ENCODE results near the gene SELPLG. TPM values are rescaled to one million over a fixed set of nuclear protein-coding genes. Genes with fewer than 3 reads are reported as not detected.
"Not testable (repeated sequence)": the region's sequence is repeated elsewhere in the genome, so short reads cannot be mapped to it uniquely, and the experiment has no call there.

Gene SELPLG
- total RNA-seq, 1 donor from 2014 or later: 2.0 TPM

DNA sequence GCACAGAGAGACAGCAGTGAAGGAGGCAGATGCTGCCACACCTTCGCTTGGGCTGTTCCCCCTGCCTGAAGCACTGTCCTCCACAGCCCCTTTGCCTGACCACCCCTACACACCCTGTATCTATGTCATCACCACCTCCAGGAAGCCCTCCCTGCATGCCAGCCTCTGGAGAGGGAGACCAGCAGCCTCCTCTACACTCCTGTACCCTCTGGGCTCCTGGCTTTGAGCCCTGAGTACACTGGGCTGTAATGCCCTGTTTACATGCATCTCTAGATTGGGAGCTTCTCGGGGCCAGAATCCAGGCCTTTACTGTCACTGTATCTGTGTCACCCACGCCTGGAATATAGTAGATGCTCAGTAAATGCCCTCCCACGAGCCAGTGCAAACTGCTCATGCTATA, 30.0 kb downstream of the SELPLG start:
- no peak for DNase-seq

DNA sequence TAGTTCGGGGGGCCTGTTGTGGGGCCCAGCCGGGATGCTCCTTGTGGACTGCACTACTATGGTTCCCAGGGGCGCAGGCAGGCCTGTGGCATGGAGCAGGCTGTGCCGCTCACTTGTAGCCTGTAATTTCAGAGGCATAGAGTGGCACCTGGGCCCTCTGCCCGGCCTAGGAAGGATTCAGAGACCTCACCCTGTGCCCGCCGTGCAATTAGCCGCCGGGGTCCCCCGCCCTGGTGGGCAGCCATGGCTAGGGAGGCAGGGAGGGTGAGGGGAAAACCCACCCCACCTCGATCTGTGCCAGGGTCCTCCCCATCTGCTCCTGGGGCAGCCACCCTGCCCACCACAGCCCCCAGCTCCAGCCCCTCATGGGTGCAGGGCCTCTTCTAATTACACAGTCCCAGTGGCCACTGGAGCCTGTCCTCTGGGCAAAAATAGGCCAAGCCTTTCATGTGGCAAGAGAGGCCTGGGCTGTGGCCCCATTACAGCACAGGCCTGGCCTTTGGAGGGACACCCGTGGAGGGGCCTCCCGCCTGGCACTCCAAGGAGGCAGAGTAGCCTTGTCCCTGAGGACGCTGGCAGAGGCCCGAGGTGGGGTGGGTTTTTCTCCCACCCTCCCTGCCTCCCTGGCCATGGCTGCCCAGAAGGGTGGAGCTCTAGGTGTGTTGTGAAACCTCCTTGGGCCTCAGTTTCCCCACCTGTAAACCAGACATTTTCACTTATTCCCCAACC, 30.6 kb downstream of the SELPLG start:
- no peak for DNase-seq

GRCh38 chr12:108602209-108602705, 31.4 kb downstream of the SELPLG start:
- no peak for DNase-seq

GRCh38 chr12:108600702-108601007, 33.0 kb downstream of the SELPLG start:
- DNase-seq: no peak

DNA sequence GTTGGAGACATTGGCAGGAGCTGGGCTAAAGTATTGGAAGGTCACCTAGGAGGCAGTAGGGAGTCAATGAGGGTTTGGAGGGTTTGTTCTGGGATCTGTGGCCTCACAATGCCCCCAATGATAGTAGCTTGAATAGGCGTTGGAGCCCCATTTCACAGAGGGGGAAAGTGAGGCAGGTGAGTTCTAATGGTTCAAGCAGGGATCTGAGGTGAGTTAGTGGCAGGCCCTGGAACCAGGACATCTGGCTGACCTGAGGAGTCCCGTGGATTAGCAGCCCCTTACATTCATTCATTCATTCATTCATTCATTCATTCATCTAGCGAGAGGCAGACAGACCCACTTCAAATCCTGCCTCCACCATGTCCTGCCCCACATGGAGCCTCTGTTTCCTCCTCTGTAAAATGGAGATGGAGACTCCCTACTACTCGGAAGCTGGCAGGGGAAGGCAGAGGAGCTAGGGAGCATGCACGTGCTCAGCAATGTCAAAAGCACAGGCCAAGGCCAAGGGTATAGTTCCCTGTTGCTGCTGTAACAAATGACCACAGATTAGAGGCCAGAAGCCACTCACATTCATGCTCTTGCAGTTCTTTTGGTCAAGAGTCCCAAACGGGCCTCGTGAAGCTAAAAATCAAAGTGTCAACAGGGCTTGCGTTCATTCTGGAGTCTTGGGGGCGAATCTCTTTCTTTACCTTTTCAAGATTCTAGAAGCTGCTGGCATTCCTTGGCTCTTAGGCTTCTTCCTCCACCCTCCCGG, 33.6 kb downstream of the SELPLG start:
- DNase-seq: no peak

- no peak for DNase-seq
Observed at GRCh38 chr12:108599541-108599940, 34.2 kb downstream of the SELPLG start.

- no peak for DNase-seq
Observed at GRCh38 chr12:108598553-108599250, 35.0 kb downstream of the SELPLG start.

DNA sequence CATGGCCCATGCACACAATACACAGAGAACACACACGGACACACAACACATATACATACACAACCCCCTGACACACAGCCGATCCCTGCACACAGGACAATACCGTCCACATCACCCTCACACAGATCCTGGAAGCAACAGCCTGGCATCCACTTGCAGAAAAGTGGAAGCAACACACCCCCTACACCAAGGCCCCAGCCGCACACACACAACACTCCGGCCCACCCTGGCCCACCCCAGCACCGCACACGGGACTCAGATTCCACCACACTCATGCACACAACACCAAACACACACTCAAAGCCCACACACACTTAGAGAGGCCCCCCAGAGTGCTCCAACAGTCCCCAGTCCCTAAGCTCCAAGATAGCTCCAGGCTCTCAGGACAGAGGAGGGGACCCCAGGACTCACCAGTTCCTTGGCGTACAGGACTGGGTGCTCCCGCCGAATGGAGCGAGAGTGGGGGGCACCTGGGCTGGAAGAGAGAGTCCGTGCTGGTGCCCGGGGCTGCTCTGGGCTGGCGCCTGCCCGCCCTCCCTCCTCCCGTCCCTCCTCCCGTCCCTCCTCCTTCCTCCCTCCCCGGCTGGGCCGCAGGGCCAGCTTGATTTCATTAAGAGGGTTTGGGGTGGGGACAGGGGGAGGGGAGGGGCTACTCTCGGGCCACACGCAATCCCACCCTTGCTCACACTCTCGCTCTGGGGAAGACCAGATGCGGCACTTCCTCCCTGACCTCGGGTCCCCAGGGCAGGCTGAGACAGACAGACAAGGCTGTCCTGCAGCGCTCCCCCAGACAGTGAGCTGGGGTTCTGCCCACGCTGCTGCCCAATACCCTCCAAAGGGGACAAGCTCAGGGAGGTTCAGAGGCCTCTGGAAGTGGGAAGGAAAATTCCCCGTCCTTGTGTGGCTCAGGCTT, 35.9 kb downstream of the SELPLG start, which contains the start of gene TMEM119:
TMEM119 (minus strand) TSS at position 526 of the 913 bp plus-strand sequence. CDS start 5,701 bp downstream, outside the sequence.
- no peak for DNase-seq

DNA sequence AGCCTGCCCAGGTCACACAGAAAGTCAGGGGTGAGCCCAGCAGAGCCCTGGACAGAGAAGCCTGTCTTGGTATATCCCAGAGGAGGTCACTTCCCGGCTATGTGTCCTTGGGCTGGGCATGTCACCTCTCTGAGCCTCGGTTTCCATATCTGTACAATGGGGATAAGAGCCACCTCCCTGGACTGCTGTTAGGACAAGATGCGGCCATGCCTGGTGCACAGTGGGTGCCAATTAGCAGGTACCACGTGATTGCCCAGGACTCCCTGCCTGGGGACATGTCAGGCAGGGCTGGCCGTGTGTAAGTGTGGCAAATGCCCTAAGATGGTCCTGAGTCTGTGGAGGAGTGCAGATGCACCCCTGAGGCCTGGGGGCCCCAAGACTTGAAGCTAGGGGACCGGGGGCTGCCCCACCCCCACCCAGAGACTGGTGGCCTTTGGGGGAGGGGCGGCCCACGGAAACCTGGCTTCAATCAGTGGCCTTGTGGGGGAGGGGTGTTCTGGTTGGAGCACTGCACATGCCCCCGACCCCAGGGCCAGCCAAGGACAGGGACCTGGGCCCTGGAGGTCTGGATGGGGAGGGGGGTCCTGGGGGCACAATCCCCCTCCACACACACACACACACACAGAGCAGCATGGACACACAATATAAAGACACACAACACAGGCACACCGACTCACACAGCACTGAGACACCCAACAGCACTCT, 36.7 kb downstream of the SELPLG start:
- no peak for DNase-seq

- DNase-seq: no peak
Observed at GRCh38 chr12:108595711-108596647, 37.7 kb downstream of the SELPLG start.

DNA sequence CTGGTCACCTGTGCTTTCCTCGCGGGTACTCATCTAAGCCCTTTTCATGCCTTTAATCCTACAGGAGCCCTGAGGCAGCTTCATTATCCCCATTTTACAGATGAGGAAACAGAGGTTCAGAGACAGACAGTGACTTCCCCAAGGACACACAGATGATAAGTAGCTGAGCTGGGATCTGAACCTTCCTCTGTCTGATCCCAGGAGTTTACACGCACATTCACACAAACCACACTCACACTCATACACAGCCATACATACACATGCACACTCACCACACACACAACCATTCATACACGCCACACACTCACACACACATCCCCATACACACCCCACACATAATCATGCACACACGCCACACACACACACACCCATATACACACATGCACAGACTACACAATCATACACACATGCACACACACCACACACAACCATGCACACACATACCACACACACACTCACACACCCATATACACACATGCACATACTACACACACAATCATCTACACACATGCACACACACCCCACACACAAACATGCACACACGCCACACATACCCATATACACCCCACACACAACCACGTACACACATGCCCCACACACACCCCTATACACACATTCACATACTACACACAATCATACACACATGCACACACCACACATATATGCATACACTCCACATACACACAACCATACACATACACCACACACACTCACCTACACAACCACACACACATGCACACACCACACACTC, 38.6 kb downstream of the SELPLG start:
- DNase-seq: no peak

DNA sequence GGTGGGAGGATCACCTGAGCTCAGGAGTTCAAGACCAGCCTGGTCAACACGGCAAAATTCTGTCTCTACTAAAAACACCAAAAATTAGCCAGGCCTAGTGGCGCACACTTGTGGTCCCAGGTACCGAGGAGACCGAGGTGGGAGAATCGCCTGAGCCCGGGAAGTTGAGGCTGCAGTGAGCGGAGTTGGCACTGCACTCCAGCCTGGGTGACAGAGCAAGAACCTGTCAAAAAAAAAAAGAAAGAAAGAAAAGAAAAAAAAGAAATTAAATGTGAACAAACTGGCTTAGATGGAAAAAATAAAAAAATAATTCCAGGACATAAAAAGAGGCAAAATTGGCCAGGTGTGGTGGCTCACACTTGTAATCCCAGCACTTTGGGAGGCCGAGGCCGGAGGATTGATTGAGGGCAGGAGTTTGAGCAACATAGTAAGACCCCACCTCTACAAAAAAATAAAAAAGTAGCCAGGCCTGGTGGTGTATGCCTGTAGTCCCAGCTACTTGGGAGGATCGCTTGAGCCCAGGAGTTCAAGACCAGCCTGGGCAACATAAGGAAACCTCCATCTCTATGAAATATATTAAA, 39.3 kb downstream of the SELPLG start:
- DNase-seq: no peak

GRCh38 chr12:108592033-108592909, 41.4 kb downstream of the SELPLG start:
- no peak for DNase-seq

- no peak for DNase-seq
Observed at GRCh38 chr12:108591267-108591980, 42.3 kb downstream of the SELPLG start.

DNA sequence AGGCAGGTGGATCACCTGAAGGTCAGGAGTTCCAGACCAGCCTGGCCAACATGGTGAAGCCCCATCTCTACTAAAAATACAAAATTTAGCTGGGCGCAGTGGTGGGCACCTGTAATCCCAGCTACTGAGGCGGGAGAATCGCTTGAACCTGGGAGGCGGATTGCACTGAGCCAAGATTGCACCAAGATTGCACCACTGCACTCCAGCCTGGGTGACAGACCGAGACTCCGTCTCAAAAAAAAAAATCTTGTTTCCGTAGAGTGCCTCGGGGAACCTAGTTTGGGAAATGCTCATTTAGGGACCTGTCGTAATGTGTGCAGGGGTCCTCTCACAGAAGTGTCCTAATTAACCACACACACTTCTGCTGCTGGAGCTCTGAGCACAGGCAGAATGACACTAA, 43.2 kb downstream of the SELPLG start:
- DNase-seq: not testable (repeated sequence)

DNA sequence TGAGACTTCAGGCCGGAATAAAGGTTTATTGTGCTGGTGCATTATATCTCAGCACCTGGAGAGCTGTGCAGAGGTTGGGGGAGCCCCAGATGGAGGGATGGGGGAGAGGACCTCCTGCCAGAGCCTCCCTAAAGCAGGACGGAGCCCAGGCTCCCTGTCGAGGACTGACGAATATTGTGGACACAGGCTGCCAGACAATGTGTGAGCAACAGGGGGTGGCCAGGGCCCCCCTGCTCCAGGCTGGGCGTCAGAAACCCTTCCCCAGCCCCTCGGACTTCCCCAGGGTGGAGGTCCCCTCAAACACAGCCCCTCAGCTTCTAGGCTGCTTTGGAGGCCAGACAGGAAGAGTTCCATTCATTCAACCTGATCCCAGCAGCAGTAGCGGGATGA, 43.9 kb downstream of the SELPLG start:
- no peak for DNase-seq

Measured in occipital lobe (tissue), 2 donors.